ENCODE measurements around the gene FPR2. TPM values are rescaled to one million over a fixed set of nuclear protein-coding genes. Genes with fewer than 3 reads are reported as not detected.

Gene FPR2
- total RNA-seq, 4 donors from 2014 or later = 0.82 to 3.9 (median 1.3) TPM

DNA sequence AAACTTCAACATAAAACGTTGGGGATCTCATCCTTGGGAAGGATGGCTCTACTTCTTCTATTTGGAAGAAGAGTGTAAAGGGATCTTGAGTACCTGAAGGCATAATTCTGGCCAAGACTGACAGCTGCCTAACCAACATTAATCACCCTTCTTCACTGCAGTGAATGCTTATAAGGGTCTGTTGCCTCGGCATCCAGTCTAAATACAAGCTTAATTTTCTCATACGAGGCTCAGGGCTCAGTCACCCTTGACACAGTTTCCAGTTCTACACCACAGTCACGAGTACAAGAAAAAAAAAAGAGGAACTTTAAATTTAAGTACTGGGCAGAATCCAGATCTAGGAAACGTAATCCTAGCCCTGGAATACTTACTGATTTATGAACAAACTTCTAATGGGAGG is 43.0 kb downstream of the FPR2 start:
- TF ChIP-seq, protein P1, sequence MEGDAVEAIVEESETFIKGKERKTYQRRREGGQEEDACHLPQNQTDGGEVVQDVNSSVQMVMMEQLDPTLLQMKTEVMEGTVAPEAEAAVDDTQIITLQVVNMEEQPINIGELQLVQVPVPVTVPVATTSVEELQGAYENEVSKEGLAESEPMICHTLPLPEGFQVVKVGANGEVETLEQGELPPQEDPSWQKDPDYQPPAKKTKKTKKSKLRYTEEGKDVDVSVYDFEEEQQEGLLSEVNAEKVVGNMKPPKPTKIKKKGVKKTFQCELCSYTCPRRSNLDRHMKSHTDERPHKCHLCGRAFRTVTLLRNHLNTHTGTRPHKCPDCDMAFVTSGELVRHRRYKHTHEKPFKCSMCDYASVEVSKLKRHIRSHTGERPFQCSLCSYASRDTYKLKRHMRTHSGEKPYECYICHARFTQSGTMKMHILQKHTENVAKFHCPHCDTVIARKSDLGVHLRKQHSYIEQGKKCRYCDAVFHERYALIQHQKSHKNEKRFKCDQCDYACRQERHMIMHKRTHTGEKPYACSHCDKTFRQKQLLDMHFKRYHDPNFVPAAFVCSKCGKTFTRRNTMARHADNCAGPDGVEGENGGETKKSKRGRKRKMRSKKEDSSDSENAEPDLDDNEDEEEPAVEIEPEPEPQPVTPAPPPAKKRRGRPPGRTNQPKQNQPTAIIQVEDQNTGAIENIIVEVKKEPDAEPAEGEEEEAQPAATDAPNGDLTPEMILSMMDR (IDR thresholded peaks at IDR 0.05; ENCODE audit: low read depth) = no peak

DNA sequence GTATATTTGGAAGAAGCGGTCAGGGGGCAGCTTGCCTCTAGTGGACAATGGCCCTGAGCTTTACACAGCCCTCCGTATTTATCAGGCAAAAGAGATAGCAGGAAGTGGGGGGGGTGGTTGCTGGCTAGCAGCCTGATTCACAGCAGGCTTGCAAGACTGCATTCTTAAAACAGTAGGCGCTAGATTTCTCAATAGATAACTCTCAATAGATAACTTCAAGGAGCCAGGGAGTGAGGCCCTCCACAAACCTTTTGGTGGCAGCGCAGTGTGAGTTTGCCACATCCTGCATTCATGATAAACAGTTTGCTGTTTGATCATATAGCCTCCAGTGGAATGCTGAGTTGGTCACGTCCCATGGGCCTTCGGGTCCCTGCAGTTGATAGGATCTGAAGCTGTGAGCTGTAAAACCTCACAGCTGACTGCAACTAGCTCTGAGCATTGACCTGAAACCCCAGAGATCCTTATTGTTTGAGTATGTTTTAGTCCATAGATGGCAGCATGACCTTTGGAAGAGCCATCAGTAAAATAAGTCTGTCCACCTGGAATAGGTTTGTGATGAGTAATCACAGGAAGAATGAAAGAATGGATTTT is 46.2 kb downstream of the FPR2 start:
- TF ChIP-seq, protein P1 (IDR thresholded peaks at IDR 0.05; ENCODE audit: low read depth) = no peak

DNA sequence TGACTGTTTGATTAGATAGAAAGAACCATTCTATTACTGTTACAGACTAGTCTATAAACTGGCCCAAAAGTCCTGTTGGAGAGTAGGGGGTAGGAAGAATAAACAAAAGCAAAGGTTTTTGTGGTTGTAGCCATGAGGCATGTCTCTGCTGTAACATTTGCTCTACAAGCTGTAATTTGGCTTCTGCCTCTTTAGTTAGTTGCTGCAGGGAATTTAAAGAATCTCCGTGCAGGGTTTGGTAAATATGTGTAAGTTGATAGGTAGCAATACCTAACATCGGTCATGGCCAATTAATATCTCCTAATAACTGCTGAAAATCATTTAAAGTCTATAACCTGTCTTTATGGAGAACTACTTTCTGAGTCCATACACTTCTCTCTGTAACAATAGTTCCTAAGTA is 46.9 kb downstream of the FPR2 start:
- TF ChIP-seq, protein P1 (IDR thresholded peaks at IDR 0.05; ENCODE audit: low read depth) = no peak

DNA sequence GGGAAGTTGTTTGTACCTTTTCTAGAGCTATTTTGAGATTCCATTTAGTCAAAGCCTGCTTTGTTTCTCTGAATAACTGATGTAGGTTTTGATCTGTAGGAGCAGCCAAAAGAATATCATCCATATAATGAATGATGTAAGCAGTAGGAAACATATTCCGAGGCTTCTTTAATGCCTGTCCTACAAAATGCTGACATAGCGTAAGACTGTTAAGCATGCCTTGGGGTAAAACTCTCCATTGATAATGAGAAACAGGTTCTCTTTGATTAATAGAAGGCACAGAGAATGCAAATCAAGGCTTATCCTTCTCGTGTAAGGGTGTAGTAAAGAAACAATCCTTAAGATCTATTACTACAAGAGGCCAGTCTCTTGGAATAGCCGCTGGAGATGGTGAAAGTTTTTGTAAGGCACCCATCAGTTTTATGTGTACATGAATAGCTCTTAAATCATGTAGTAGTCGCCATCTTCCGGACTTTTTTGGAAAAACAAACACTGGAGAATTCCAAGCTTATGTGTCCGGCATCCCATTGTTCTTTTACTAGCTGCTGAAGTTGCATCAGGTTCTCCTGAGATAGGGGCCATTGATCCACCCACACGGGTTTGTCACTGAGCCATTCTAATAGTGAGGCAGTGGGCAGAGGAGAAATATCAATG is 47.5 kb downstream of the FPR2 start:
- TF ChIP-seq, protein P1 (IDR thresholded peaks at IDR 0.05; ENCODE audit: low read depth) = no peak

DNA sequence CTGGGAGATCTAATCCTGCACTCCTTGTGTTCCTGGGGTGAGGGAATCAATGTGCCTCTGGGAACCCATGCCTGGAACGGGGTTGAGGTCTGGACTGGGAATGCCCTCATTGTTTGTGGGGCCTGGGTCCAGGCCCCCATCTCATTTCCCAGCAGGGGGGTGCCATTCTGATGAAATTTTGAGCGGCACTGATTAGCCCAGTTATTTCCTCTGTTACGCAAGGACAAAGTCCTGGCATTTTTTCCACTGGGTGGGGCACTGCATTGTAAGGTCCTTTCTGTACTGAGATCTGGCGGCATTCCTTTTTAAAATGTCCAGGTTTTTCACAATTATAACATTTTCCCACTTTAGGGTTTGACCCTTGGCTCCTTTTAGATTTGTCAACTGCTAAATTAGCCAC is 48.8 kb downstream of the FPR2 start:
- TF ChIP-seq, protein P1 (IDR thresholded peaks at IDR 0.05; ENCODE audit: low read depth) = no peak

DNA sequence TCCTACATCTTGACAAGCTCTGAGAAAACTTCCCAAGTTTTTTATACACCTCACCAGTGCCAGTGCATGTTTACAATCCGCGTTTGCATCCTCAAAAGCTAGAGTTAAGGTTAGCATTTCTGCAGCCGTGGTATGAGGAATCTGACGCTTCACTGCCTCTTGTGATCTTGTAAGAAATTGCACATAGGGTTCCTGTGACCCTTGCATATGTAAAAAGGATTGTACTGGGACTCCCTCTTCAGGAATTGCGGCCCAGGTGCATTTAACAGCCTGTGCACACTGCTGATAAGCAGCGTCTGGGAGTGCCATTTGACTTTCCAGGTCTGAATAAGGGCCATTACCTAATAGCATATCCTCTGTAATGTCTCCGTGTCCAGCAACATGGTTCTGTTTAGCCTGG is 49.2 kb downstream of the FPR2 start:
- TF ChIP-seq, protein P1 (IDR thresholded peaks at IDR 0.05; ENCODE audit: low read depth) = no peak

DNA sequence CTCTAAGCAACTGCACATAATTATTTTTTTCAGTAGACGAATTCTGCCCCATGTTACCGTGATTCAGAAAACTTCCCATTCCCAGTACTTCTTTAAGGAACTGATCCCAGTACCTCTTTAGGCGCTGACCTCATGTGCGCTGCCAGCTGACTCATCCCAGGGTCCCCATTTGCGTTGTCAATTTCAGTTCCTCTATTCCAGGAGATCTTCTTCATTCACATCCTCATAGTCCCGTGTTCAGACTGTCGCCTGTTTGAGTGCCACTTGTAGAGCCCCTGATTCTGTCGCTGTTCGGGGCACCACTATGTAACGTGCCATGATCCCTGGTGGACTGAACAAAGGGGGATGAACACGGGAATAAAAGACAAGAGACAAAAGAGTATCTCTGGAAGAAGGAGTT is 50.4 kb downstream of the FPR2 start:
- TF ChIP-seq, protein P1 (IDR thresholded peaks at IDR 0.05; ENCODE audit: low read depth) = no peak
